Type B pancreatic cell (in vitro differentiated cells): ENCODE data around the gene RINL. TPM values are rescaled to one million over a fixed set of nuclear protein-coding genes. Genes with fewer than 3 reads are reported as not detected.
"Not testable (repeated sequence)": the region's sequence is repeated elsewhere in the genome, so short reads cannot be mapped to it uniquely, and the experiment has no call there.

ENCODE experiments used
- DNase-seq: peaks from one replicate; pipeline ENCODE4 v3.0.0; 2021; ENCODE audit warnings: mixed read lengths; ENCODE audit not compliant: unreplicated experiment; ENCODE audit errors: extremely low spot score
- H3K27ac Mint-ChIP-seq: 2 replicates; pipeline ENCODE4 v1.8.0; 2021; ENCODE audit warnings: mild to moderate bottlenecking, mixed read lengths
- H3K27me3 Mint-ChIP-seq: 2 replicates; pipeline ENCODE4 v1.8.0; 2021; ENCODE audit warnings: mixed read lengths
- H3K36me3 Mint-ChIP-seq: 2 replicates; pipeline ENCODE4 v1.8.0; 2021; ENCODE audit warnings: mixed read lengths
- H3K4me1 Mint-ChIP-seq: one replicate; pipeline ENCODE4 v1.8.0; 2021; ENCODE audit warnings: mixed read lengths; ENCODE audit not compliant: unreplicated experiment
- H3K4me3 Mint-ChIP-seq: 2 replicates; pipeline ENCODE4 v1.8.0; 2021; ENCODE audit warnings: mild to moderate bottlenecking, mixed read lengths
- H3K9me3 Mint-ChIP-seq: 2 replicates; pipeline ENCODE4 v1.8.0; 2021; ENCODE audit warnings: mixed read lengths
- CTCF ChIP-seq: fragments of 200-600 bp; sonication (generic); conservative IDR thresholded peaks from 2 replicates; pipeline ENCODE4 v1.5.0; 2021; ENCODE audit warnings: antibody characterized with exemption, mild to moderate bottlenecking
- total RNA-seq: library from RNA; stranded (reverse); gene quantifications from 2 replicates; pipeline ENCODE4 v1.2.1, GENCODE V29; 2021; ENCODE audit warnings: low replicate concordance

RINL gene
- total RNA-seq, 1 donor from 2014 or later, result 3.4 TPM

- H3K9me3 Mint-ChIP-seq, result no peaks in the 10 kb centered on the region
- no peak overlapping the region for H3K4me3 Mint-ChIP-seq
- H3K4me1 Mint-ChIP-seq, result peaks cover 4% of the 10 kb centered on the region
- no peaks in the 10 kb centered on the region for H3K27me3 Mint-ChIP-seq
- DNase-seq, result no peak
- H3K27ac Mint-ChIP-seq, result peak overlapping the region; percentile 15
- no peaks in the 10 kb centered on the region for H3K36me3 Mint-ChIP-seq
- no peak for TF ChIP-seq CTCF
Observed at GRCh38 chr19:38878575-38879399, 712 bp upstream of the RINL start.

GRCh38 chr19:38875656-38876395, 2.2 kb downstream of the RINL start:
- DNase-seq, result no peak
- Mint-ChIP-seq H3K4me3 (no peak overlapping the region), H3K27me3 (no peaks in the 10 kb centered on the region), H3K9me3 (no peaks in the 10 kb centered on the region), H3K36me3 (no peaks in the 10 kb centered on the region), H3K27ac (no peak overlapping the region), H3K4me1 (peaks cover 4% of the 10 kb centered on the region)
- TF ChIP-seq CTCF, result no peak

GRCh38 chr19:38873400-38873799, 4.7 kb downstream of the RINL start:
- H3K4me1 Mint-ChIP-seq, H3K27me3 Mint-ChIP-seq, H3K4me3 Mint-ChIP-seq, H3K27ac Mint-ChIP-seq, H3K36me3 Mint-ChIP-seq, DNase-seq, H3K9me3 Mint-ChIP-seq: not testable (repeated sequence)

- Mint-ChIP-seq H3K36me3 (no peaks in the 10 kb centered on the region), H3K27me3 (peaks cover 4% of the 10 kb centered on the region), H3K27ac (no peak overlapping the region), H3K4me3 (no peak overlapping the region), H3K9me3 (no peaks in the 10 kb centered on the region), H3K4me1 (peaks cover 4% of the 10 kb centered on the region)
- DNase-seq, result no peak
- TF ChIP-seq CTCF, result no peak
Observed at GRCh38 chr19:38870612-38871011, 7.5 kb downstream of the RINL start.

DNA sequence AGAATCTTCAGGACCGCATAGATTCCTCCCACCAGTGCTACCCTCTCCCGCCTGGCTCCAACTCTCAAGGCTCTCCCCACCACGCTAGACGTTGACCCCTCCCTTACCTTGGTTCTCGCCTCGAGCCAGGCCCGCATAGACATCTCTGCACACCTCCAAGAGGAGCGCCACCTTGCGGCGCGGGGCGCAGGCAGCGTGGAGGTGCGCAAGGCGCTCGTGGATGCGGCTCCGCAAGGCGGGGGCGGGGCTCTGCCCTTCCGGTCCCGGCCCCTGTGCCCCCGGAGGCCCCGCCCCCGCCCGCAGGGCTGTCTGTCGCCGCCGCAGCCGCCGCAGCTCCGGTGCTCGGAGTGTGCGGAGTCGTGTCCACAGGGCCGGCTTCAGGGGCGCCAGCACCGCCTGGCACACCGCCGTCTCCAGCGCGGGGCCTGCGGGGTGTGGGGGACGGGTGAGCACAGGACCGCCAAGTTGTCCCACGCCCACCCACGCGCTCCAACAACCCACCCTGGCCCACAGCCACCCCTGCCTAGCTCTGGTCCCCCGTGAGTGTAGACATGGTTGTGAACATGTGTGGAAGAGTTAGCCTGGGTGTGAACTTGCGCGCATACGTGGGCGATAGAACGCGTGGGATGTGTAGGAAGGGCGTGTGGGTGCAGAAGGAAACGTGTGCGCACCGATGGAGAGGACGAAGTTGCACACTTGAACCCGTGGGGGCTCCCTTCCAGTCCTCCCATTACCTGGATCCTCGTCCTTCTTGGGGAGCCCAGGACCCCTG, 8.1 kb downstream of the RINL start:
- DNase-seq, result peak; percentile 82
- Mint-ChIP-seq H3K36me3 (no peaks in the 10 kb centered on the region), H3K27ac (no peak overlapping the region), H3K27me3 (peaks cover 4% of the 10 kb centered on the region), H3K4me1 (peaks cover 9% of the 10 kb centered on the region), H3K4me3 (peak overlapping the region; percentile 78), H3K9me3 (no peaks in the 10 kb centered on the region)
- TF ChIP-seq CTCF, result peak; percentile 80
